GM12878 (cell line): ENCODE results near the gene FRMD8. TPM values are rescaled to one million over a fixed set of nuclear protein-coding genes. Genes with fewer than 3 reads are reported as not detected.

ENCODE experiments used
- CREM ChIP-seq: IDR thresholded peaks from 2 replicates; pipeline ENCODE4 v1.6.1; 2014; ENCODE audit warnings: antibody characterized with exemption, low read depth
- IKZF2 ChIP-seq, 2 experiments: fragments of 450-650 bp; IDR thresholded peaks; 2 replicates each; pipeline ENCODE4 v1.6.1; 2017; ENCODE audit warnings: mild to moderate bottlenecking in 2 of 2, moderate library complexity in 2 of 2
- JUNB ChIP-seq: IDR thresholded peaks from 2 replicates; pipeline ENCODE4 v1.6.1; 2016; ENCODE audit warnings: antibody characterized with exemption, mild to moderate bottlenecking
- MTA2 ChIP-seq: fragments of 450-650 bp; IDR thresholded peaks from 2 replicates; pipeline ENCODE4 v1.6.1; 2016; ENCODE audit warnings: low read depth, mild to moderate bottlenecking, moderate library complexity
- POLR2AphosphoS2 ChIP-seq: IDR thresholded peaks from 2 replicates; pipeline ENCODE4 v1.6.1; 2011; ENCODE audit warnings: low read depth, mild to moderate bottlenecking, low read length, improper control_type of control experiment, moderate library complexity
- RB1 ChIP-seq: fragments of 450-650 bp; formaldehyde crosslinking; IDR thresholded peaks from 2 replicates; pipeline ENCODE4 v1.6.1; 2017; ENCODE audit warnings: mild to moderate bottlenecking, borderline replicate concordance
- SMAD1 ChIP-seq: fragments of 450-650 bp; IDR thresholded peaks from 2 replicates; pipeline ENCODE4 v1.6.1; 2018; ENCODE audit warnings: mild to moderate bottlenecking, low read depth; ENCODE audit not compliant: partially characterized antibody
- TCF3 ChIP-seq: IDR thresholded peaks from 2 replicates; pipeline ENCODE4 v1.6.1; 2012; ENCODE audit warnings: low read depth, mild to moderate bottlenecking, low read length, borderline replicate concordance; ENCODE audit not compliant: insufficient read depth
- ZZZ3 ChIP-seq: IDR thresholded peaks from 2 replicates; pipeline ENCODE4 v1.6.1; 2011; ENCODE audit warnings: low read depth; ENCODE audit not compliant: control insufficient read depth, insufficient read length
- microRNA counts: library from miRNA; unstranded; fragments of <30 nt; microRNA quantifications from one replicate; lab custom pipeline; 2016
- polyA plus RNA-seq, 11 experiments: library from polyadenylated mRNA; depleted of rRNA in 4 of 11; unstranded in 6 of 11; stranded (reverse) in 5 of 11; fragments of >200 nt; fragmentation: Nextera tagmentation in 4 of 11; fragmentation: Illumina TruSeq in 1 of 11; extraction: Ambion mirVana in 4 of 11; extraction: Trizol in 1 of 11; gene quantifications; 1 replicate in 1 of 11; 2 replicates in 10 of 11; pipeline versions ENCODE4 v1.2.1 to v1.2.3, GENCODE V29; 2011 to 2016; ENCODE audit warnings: inconsistent platforms in 2 of 11, missing spikeins in 2 of 11, low read depth in 1 of 11
- small RNA-seq: library from RNA; depleted of rRNA; stranded (forward); fragments of <200 nt; gene quantifications from one replicate; pipeline ENCODE3, GENCODE V24; 2014
- total RNA-seq, 4 experiments: library from RNA; depleted of rRNA in 3 of 4; stranded (reverse); fragments of >200 nt in 3 of 4; fragmentation: Illumina TruSeq in 1 of 4; extraction: Trizol in 1 of 4; gene quantifications; 2 replicates each; pipeline versions ENCODE4 v1.2.1 to v1.2.3, GENCODE V29; 2013 to 2021
- TF ChIP-seq, protein P1 (sequence below): fragments of 150-350 bp; IDR thresholded peaks from 2 replicates; pipeline ENCODE4 v1.6.1; 2016; ENCODE audit warnings: low read depth, low read length
- TF ChIP-seq, protein P2 (sequence below), 3 experiments: IDR thresholded peaks in 2 of 3; conservative IDR thresholded peaks in 1 of 3; 2 replicates each; pipeline ENCODE4 v1.5.1; 2011; ENCODE audit warnings: low read depth in 3 of 3, low read length in 3 of 3, mild to moderate bottlenecking in 3 of 3, control low read depth in 2 of 3, moderate library complexity in 2 of 3, inconsistent platforms in 1 of 3, mixed read lengths in 1 of 3; ENCODE audit not compliant: control insufficient read depth in 2 of 3, insufficient read depth in 1 of 3; ENCODE audit errors: extremely low read depth in 1 of 3
- TF ChIP-seq, protein P3 (sequence below): fragments of 450-650 bp; IDR thresholded peaks from 2 replicates; pipeline ENCODE4 v1.6.1; 2018; ENCODE audit warnings: mild to moderate bottlenecking, low read depth, moderate library complexity; ENCODE audit not compliant: partially characterized antibody

The FRMD8 gene
- total and polyA plus RNA-seq, 10 of the 15 experiments (the other 5 are each of a cell fraction or from before 2014, with no cell fraction given) = 8.3 to 69.4 (median 28.0) TPM

DNA sequence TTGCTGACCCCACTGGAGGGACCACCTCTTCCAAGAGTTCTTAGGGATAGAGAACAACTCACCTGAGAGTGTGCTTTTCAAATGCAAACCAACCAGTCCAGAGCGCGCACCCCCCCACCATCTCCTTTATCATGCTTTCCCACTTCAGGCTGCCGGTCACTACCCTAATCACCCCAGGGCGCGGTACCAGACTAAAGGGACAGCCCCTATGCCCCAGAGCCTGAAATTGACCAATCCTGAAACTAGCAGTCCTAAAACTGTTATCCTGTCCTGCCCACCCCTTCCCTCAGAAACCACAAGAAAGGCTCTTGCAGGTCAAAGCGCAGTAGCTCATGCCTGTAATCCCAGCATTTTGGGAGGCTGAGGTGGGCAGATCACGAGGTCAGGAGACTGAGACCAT is 73.1 kb downstream of the FRMD8 start (continued):
- TF ChIP-seq TCF3 (no peak), MTA2 (peak; percentile 27; the same call in 1 of the 2 replicates), CREM (no peak), JUNB (0 out of 2 replicates have a peak, but pooled peaks have one; percentile 31), IKZF2 (IDR thresholded peaks at IDR 0.05) (peak; percentile 66 to 68; a peak in 3 of 4 replicates), RB1 (no peak), ZZZ3 (no peak), POLR2AphosphoS2 (no peak), SMAD1 (no peak)
- TF ChIP-seq, protein P1, sequence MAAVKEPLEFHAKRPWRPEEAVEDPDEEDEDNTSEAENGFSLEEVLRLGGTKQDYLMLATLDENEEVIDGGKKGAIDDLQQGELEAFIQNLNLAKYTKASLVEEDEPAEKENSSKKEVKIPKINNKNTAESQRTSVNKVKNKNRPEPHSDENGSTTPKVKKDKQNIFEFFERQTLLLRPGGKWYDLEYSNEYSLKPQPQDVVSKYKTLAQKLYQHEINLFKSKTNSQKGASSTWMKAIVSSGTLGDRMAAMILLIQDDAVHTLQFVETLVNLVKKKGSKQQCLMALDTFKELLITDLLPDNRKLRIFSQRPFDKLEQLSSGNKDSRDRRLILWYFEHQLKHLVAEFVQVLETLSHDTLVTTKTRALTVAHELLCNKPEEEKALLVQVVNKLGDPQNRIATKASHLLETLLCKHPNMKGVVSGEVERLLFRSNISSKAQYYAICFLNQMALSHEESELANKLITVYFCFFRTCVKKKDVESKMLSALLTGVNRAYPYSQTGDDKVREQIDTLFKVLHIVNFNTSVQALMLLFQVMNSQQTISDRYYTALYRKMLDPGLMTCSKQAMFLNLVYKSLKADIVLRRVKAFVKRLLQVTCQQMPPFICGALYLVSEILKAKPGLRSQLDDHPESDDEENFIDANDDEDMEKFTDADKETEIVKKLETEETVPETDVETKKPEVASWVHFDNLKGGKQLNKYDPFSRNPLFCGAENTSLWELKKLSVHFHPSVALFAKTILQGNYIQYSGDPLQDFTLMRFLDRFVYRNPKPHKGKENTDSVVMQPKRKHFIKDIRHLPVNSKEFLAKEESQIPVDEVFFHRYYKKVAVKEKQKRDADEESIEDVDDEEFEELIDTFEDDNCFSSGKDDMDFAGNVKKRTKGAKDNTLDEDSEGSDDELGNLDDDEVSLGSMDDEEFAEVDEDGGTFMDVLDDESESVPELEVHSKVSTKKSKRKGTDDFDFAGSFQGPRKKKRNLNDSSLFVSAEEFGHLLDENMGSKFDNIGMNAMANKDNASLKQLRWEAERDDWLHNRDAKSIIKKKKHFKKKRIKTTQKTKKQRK = no peak
- TF ChIP-seq, protein P2, sequence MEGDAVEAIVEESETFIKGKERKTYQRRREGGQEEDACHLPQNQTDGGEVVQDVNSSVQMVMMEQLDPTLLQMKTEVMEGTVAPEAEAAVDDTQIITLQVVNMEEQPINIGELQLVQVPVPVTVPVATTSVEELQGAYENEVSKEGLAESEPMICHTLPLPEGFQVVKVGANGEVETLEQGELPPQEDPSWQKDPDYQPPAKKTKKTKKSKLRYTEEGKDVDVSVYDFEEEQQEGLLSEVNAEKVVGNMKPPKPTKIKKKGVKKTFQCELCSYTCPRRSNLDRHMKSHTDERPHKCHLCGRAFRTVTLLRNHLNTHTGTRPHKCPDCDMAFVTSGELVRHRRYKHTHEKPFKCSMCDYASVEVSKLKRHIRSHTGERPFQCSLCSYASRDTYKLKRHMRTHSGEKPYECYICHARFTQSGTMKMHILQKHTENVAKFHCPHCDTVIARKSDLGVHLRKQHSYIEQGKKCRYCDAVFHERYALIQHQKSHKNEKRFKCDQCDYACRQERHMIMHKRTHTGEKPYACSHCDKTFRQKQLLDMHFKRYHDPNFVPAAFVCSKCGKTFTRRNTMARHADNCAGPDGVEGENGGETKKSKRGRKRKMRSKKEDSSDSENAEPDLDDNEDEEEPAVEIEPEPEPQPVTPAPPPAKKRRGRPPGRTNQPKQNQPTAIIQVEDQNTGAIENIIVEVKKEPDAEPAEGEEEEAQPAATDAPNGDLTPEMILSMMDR (IDR thresholded peaks at IDR 0.05 in 2 of 3, conservative IDR thresholded peaks at IDR 0.05 in 1 of 3; ENCODE audit: control insufficient read depth in 2 of 3, extremely low read depth in 1 of 3, insufficient read depth in 1 of 3, low read depth in 3 of 3, low read length in 3 of 3) = no peak
- TF ChIP-seq, protein P3, sequence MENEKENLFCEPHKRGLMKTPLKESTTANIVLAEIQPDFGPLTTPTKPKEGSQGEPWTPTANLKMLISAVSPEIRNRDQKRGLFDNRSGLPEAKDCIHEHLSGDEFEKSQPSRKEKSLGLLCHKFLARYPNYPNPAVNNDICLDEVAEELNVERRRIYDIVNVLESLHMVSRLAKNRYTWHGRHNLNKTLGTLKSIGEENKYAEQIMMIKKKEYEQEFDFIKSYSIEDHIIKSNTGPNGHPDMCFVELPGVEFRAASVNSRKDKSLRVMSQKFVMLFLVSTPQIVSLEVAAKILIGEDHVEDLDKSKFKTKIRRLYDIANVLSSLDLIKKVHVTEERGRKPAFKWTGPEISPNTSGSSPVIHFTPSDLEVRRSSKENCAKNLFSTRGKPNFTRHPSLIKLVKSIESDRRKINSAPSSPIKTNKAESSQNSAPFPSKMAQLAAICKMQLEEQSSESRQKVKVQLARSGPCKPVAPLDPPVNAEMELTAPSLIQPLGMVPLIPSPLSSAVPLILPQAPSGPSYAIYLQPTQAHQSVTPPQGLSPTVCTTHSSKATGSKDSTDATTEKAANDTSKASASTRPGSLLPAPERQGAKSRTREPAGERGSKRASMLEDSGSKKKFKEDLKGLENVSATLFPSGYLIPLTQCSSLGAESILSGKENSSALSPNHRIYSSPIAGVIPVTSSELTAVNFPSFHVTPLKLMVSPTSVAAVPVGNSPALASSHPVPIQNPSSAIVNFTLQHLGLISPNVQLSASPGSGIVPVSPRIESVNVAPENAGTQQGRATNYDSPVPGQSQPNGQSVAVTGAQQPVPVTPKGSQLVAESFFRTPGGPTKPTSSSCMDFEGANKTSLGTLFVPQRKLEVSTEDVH = no peak

MicroRNAs within 50 kb of the gene (microRNA counts, 767-probe panel; counts per million panel counts)
- microRNA hsa-miR-612 (lab: Ali Mortazavi, UCI) = 2,378 counts per million, percentile 82 among the panel's probes with 10 or more counts

Small RNA genes within 50 kb of the gene (small RNA-seq; reads per million reads assigned to genes)
- gene RF01684 = not detected

Other genes with a start within 250 kb of the FRMD8 start
Only the 7 nearest of the 17 such genes appear.
- 53.8 and 56.5 TPM in 2 replicates for gene POLA2, start 124.7 kb upstream of the FRMD8 start, total RNA-seq (2014; rRNA removed)
- gene POLA2, start 124.7 kb upstream of the FRMD8 start, total RNA-seq (2014; rRNA removed; fragmentation: Illumina TruSeq; extraction: Trizol) = 53.4 and 55.5 TPM in 2 replicates
- gene POLA2, start 124.7 kb upstream of the FRMD8 start, total RNA-seq (2021) = 46.2 and 49.5 TPM in 2 replicates
- gene POLA2, start 124.7 kb upstream of the FRMD8 start, polyA plus RNA-seq (2011; rRNA removed) = 75.3 and 93.0 TPM in 2 replicates
- 121 and 146 TPM in 2 replicates for gene POLA2, start 124.7 kb upstream of the FRMD8 start, polyA plus RNA-seq (2014; fragmentation: Illumina TruSeq; extraction: Trizol)
- gene POLA2, start 124.7 kb upstream of the FRMD8 start, polyA plus RNA-seq (2014; fragmentation: Nextera tagmentation; extraction: Ambion mirVana) = 1 to 10 TPM; 4.2 to 8.7 TPM
- 55.8 and 56.3 TPM in 2 replicates for gene POLA2, start 124.7 kb upstream of the FRMD8 start, polyA plus RNA-seq (2014; rRNA removed)
- gene POLA2, start 124.7 kb upstream of the FRMD8 start, polyA plus RNA-seq (2016; fragmentation: Nextera tagmentation; extraction: Ambion mirVana) = 100 to 1,000 TPM; 112 to 115 TPM
- 0.44 TPM in 1 of 2 replicates, not detected in the other for gene CDC42EP2, start 71.8 kb upstream of the FRMD8 start, total RNA-seq (2014; rRNA removed)
- gene CDC42EP2, start 71.8 kb upstream of the FRMD8 start, total RNA-seq (2014; rRNA removed; fragmentation: Illumina TruSeq; extraction: Trizol) = 0.23 TPM in 1 of 2 replicates, not detected in the other
- 0.66 and 1.2 TPM in 2 replicates for gene CDC42EP2, start 71.8 kb upstream of the FRMD8 start, total RNA-seq (2021)
- 0.03 TPM in 1 of 2 replicates, not detected in the other for gene CDC42EP2, start 71.8 kb upstream of the FRMD8 start, polyA plus RNA-seq (2011; rRNA removed)
- gene CDC42EP2, start 71.8 kb upstream of the FRMD8 start, polyA plus RNA-seq (2014; fragmentation: Illumina TruSeq; extraction: Trizol) = 0.06 TPM in 1 of 2 replicates, not detected in the other
- gene CDC42EP2, start 71.8 kb upstream of the FRMD8 start, polyA plus RNA-seq (2014; fragmentation: Nextera tagmentation; extraction: Ambion mirVana) = under 1 TPM in 1 of 2 experiments, not detected in 1; 0.07 TPM
- gene CDC42EP2, start 71.8 kb upstream of the FRMD8 start, polyA plus RNA-seq (2014; rRNA removed) = 0.12 and 0.41 TPM in 2 replicates
- under 1 TPM; 0.09 to 0.13 TPM for gene CDC42EP2, start 71.8 kb upstream of the FRMD8 start, polyA plus RNA-seq (2016; fragmentation: Nextera tagmentation; extraction: Ambion mirVana)
- 34.0 and 36.2 TPM in 2 replicates for gene DPF2, start 52.8 kb upstream of the FRMD8 start, total RNA-seq (2014; rRNA removed)
- 27.5 and 27.9 TPM in 2 replicates for gene DPF2, start 52.8 kb upstream of the FRMD8 start, total RNA-seq (2014; rRNA removed; fragmentation: Illumina TruSeq; extraction: Trizol)
- gene DPF2, start 52.8 kb upstream of the FRMD8 start, total RNA-seq (2021) = 49.2 and 57.3 TPM in 2 replicates
- 24.3 and 29.4 TPM in 2 replicates for gene DPF2, start 52.8 kb upstream of the FRMD8 start, polyA plus RNA-seq (2011; rRNA removed)
- gene DPF2, start 52.8 kb upstream of the FRMD8 start, polyA plus RNA-seq (2014; fragmentation: Illumina TruSeq; extraction: Trizol) = 44.0 and 54.1 TPM in 2 replicates
- gene DPF2, start 52.8 kb upstream of the FRMD8 start, polyA plus RNA-seq (2014; fragmentation: Nextera tagmentation; extraction: Ambion mirVana) = 10 to 100 TPM; 14.7 to 15.0 TPM
- gene DPF2, start 52.8 kb upstream of the FRMD8 start, polyA plus RNA-seq (2014; rRNA removed) = 32.0 and 33.1 TPM in 2 replicates
- gene DPF2, start 52.8 kb upstream of the FRMD8 start, polyA plus RNA-seq (2016; fragmentation: Nextera tagmentation; extraction: Ambion mirVana) = 10 to 100 TPM; 56.8 to 60.0 TPM
- gene TIGD3, start 31.9 kb upstream of the FRMD8 start, total RNA-seq (2014; rRNA removed) = 1.3 and 1.4 TPM in 2 replicates
- 0.18 and 0.49 TPM in 2 replicates for gene TIGD3, start 31.9 kb upstream of the FRMD8 start, total RNA-seq (2014; rRNA removed; fragmentation: Illumina TruSeq; extraction: Trizol)
- gene TIGD3, start 31.9 kb upstream of the FRMD8 start, total RNA-seq (2021) = 1.2 and 1.3 TPM in 2 replicates
- 0.20 and 0.41 TPM in 2 replicates for gene TIGD3, start 31.9 kb upstream of the FRMD8 start, polyA plus RNA-seq (2011; rRNA removed)
- 0.25 and 0.52 TPM in 2 replicates for gene TIGD3, start 31.9 kb upstream of the FRMD8 start, polyA plus RNA-seq (2014; fragmentation: Illumina TruSeq; extraction: Trizol)
- gene TIGD3, start 31.9 kb upstream of the FRMD8 start, polyA plus RNA-seq (2014; fragmentation: Nextera tagmentation; extraction: Ambion mirVana) = under 1 TPM; 0.13 TPM
- gene TIGD3, start 31.9 kb upstream of the FRMD8 start, polyA plus RNA-seq (2014; rRNA removed) = 0.66 and 1.00 TPM in 2 replicates
- gene TIGD3, start 31.9 kb upstream of the FRMD8 start, polyA plus RNA-seq (2016; fragmentation: Nextera tagmentation; extraction: Ambion mirVana) = under 1 TPM; 0.64 to 0.95 TPM
- 19.4 and 22.8 TPM in 2 replicates for gene SLC25A45, start 4.0 kb upstream of the FRMD8 start, total RNA-seq (2014; rRNA removed)
- 10.8 and 13.1 TPM in 2 replicates for gene SLC25A45, start 4.0 kb upstream of the FRMD8 start, total RNA-seq (2014; rRNA removed; fragmentation: Illumina TruSeq; extraction: Trizol)
- 28.6 and 29.1 TPM in 2 replicates for gene SLC25A45, start 4.0 kb upstream of the FRMD8 start, total RNA-seq (2021)
- gene SLC25A45, start 4.0 kb upstream of the FRMD8 start, polyA plus RNA-seq (2011; rRNA removed) = 9.2 and 15.4 TPM in 2 replicates
- 15.5 and 17.8 TPM in 2 replicates for gene SLC25A45, start 4.0 kb upstream of the FRMD8 start, polyA plus RNA-seq (2014; fragmentation: Illumina TruSeq; extraction: Trizol)
- 1 to 10 TPM; 4.1 to 9.7 TPM for gene SLC25A45, start 4.0 kb upstream of the FRMD8 start, polyA plus RNA-seq (2014; fragmentation: Nextera tagmentation; extraction: Ambion mirVana)
- 33.7 and 35.5 TPM in 2 replicates for gene SLC25A45, start 4.0 kb upstream of the FRMD8 start, polyA plus RNA-seq (2014; rRNA removed)
- 10 to 100 TPM; 31.0 to 35.2 TPM for gene SLC25A45, start 4.0 kb upstream of the FRMD8 start, polyA plus RNA-seq (2016; fragmentation: Nextera tagmentation; extraction: Ambion mirVana)
- 13.6 and 14.0 TPM in 2 replicates for gene NEAT1, start 36.2 kb downstream of the FRMD8 start, total RNA-seq (2014; rRNA removed)
- 40.5 and 44.2 TPM in 2 replicates for gene NEAT1, start 36.2 kb downstream of the FRMD8 start, total RNA-seq (2014; rRNA removed; fragmentation: Illumina TruSeq; extraction: Trizol)
- gene NEAT1, start 36.2 kb downstream of the FRMD8 start, total RNA-seq (2021) = 174 and 225 TPM in 2 replicates
- gene NEAT1, start 36.2 kb downstream of the FRMD8 start, polyA plus RNA-seq (2011; rRNA removed) = 151 and 247 TPM in 2 replicates
- gene NEAT1, start 36.2 kb downstream of the FRMD8 start, polyA plus RNA-seq (2014; fragmentation: Illumina TruSeq; extraction: Trizol) = 167 and 254 TPM in 2 replicates
- gene NEAT1, start 36.2 kb downstream of the FRMD8 start, polyA plus RNA-seq (2014; fragmentation: Nextera tagmentation; extraction: Ambion mirVana) = 10 to 100 TPM; 24.3 to 98.2 TPM
- gene NEAT1, start 36.2 kb downstream of the FRMD8 start, polyA plus RNA-seq (2014; rRNA removed) = 314 and 328 TPM in 2 replicates
- 10 to 100 TPM; 27.7 to 28.3 TPM for gene NEAT1, start 36.2 kb downstream of the FRMD8 start, polyA plus RNA-seq (2016; fragmentation: Nextera tagmentation; extraction: Ambion mirVana)
- 1,917 and 1,986 TPM in 2 replicates for gene MALAT1, start 112.4 kb downstream of the FRMD8 start, total RNA-seq (2014; rRNA removed)
- gene MALAT1, start 112.4 kb downstream of the FRMD8 start, total RNA-seq (2014; rRNA removed; fragmentation: Illumina TruSeq; extraction: Trizol) = 2,052 and 2,660 TPM in 2 replicates
- 3,939 and 4,883 TPM in 2 replicates for gene MALAT1, start 112.4 kb downstream of the FRMD8 start, total RNA-seq (2021)
- gene MALAT1, start 112.4 kb downstream of the FRMD8 start, polyA plus RNA-seq (2011; rRNA removed) = 659 and 901 TPM in 2 replicates
- gene MALAT1, start 112.4 kb downstream of the FRMD8 start, polyA plus RNA-seq (2014; fragmentation: Illumina TruSeq; extraction: Trizol) = 448 and 686 TPM in 2 replicates
- gene MALAT1, start 112.4 kb downstream of the FRMD8 start, polyA plus RNA-seq (2014; fragmentation: Nextera tagmentation; extraction: Ambion mirVana) = 1,000 to 10,000 TPM; 1,593 to 8,160 TPM
- 1,421 and 1,643 TPM in 2 replicates for gene MALAT1, start 112.4 kb downstream of the FRMD8 start, polyA plus RNA-seq (2014; rRNA removed)
- 1,000 to 10,000 TPM; 6,201 to 6,497 TPM for gene MALAT1, start 112.4 kb downstream of the FRMD8 start, polyA plus RNA-seq (2016; fragmentation: Nextera tagmentation; extraction: Ambion mirVana)